HEK293T (cell line): ENCODE data around the gene ASCC1.

ENCODE experiments used
- BHLHE40 ChIP-seq: fragments of 450-650 bp; IDR thresholded peaks from 2 replicates; pipeline ENCODE4 v1.6.1; 2016; ENCODE audit warnings: mild to moderate bottlenecking, moderate library complexity, borderline replicate concordance
- ELF4 ChIP-seq: fragments of 450-650 bp; IDR thresholded peaks from 2 replicates; pipeline ENCODE4 v1.6.1; 2017; ENCODE audit warnings: antibody characterized with exemption
- FOXA1 ChIP-seq: fragments of 450-650 bp; IDR thresholded peaks from 2 replicates; pipeline ENCODE4 v1.6.1; 2016; ENCODE audit warnings: mild to moderate bottlenecking
- FOXM1 ChIP-seq: fragments of 450-650 bp; IDR thresholded peaks from 2 replicates; pipeline ENCODE4 v1.6.1; 2017; ENCODE audit warnings: mild to moderate bottlenecking, borderline replicate concordance
- HDGF ChIP-seq: fragments of 450-650 bp; IDR thresholded peaks from 2 replicates; pipeline ENCODE4 v1.6.1; 2017; ENCODE audit warnings: antibody characterized with exemption, borderline replicate concordance
- L3MBTL2 ChIP-seq: fragments of 450-650 bp; conservative IDR thresholded peaks from 2 replicates; pipeline ENCODE4 v1.6.1; 2016; ENCODE audit warnings: mild to moderate bottlenecking
- SP1 ChIP-seq: fragments of 450-650 bp; IDR thresholded peaks from 2 replicates; pipeline ENCODE4 v1.6.1; 2017
- TARDBP ChIP-seq: fragments of 450-650 bp; IDR thresholded peaks from 2 replicates; pipeline ENCODE4 v1.6.1; 2016
- ZNF384 ChIP-seq: fragments of 450-650 bp; IDR thresholded peaks from 2 replicates; pipeline ENCODE4 v1.6.1; 2016
- TF ChIP-seq, protein P1 (sequence below): fragments of 450-650 bp; IDR thresholded peaks from 2 replicates; pipeline ENCODE4 v1.6.1; 2016

DNA sequence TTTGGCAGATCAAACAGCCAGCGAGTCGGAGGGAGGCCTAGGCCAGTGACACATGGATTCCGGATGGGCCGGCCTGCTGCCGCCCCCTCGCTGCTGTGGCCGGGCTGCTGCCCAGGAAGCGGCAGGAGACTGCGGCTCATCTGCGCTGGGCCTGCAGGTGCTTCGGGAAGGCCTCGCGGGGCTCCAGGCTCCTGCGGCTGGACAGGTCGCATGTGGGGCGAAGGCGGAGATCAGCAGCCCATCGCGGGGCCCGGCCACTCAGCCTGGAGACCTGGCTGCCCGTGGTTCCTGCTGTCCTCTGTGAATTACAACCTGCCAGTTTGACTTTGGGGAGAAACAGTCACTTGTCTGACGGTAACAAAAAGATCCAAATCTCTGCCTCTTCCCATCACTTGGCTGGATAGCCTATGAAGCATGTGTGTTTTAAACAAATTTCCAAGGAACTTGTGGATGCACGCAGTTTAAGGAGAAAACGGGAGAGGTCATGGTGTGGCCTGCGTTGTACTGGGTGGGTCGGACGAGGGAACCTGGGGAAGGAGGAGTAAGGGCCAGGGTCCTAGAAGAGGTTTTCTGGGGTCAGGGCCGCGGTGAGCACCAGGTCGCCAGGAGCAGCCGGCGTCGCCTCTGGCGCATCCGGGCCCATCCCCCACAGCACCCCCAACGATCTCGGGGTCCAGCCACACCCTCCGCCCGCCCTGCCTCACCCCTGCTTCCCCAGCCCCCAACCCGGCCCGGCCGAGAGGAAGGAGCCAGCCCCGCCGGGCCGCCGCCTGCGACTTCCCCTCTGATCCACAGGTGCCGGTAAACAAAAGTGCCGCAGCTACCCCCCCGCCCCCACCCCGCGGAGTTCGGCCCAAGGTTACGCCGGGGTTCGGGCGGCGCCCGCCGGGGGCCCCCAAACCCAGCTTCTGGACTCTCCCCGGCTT lies 129.3 kb downstream of the ASCC1 start:
- TF ChIP-seq L3MBTL2, result no peak
- TF ChIP-seq, protein P1, sequence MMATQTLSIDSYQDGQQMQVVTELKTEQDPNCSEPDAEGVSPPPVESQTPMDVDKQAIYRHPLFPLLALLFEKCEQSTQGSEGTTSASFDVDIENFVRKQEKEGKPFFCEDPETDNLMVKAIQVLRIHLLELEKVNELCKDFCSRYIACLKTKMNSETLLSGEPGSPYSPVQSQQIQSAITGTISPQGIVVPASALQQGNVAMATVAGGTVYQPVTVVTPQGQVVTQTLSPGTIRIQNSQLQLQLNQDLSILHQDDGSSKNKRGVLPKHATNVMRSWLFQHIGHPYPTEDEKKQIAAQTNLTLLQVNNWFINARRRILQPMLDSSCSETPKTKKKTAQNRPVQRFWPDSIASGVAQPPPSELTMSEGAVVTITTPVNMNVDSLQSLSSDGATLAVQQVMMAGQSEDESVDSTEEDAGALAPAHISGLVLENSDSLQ, result no peak
- no peak for TF ChIP-seq FOXA1
- TF ChIP-seq SP1, result no peak
- TF ChIP-seq BHLHE40, result no peak
- no peak for TF ChIP-seq TARDBP
- no peak for TF ChIP-seq FOXM1
- no peak for TF ChIP-seq HDGF
- no peak for TF ChIP-seq ELF4
- TF ChIP-seq ZNF384, result no peak
